Stimulated activated CD4-positive, alpha-beta T cell treated with anti-CD3 and anti-CD28 coated beads, Interleukin-12 subunit alpha, Interleukin-12 subunit beta, amount 100 ng/mL, for 4 hours (primary cell): ENCODE results near the gene IRF2.

Experiments used
- DNase-seq: peaks from one replicate; pipeline ENCODE4 v3.0.0-alpha.2; 2020

Gene IRF2

DNA sequence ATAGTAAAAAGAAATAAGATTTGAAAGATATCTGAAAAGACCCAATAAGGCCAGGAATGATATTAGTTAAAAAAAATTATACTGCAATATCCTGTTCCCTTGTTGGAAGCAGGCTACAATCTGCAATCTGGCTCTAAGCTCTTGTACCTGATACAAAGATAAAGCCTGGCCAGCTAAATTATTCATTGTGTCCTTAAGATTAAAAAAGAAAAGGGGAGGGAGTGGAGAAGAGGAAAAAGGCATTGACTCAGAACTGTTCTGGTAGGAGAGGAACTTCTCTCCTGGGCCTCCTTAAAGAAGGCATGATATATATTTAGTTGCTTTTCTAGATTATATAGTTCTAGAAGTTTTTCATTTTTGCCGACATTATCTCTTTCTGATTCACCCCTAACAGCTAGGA, 46.7 kb downstream of the IRF2 start:
- no peak for DNase-seq

DNA sequence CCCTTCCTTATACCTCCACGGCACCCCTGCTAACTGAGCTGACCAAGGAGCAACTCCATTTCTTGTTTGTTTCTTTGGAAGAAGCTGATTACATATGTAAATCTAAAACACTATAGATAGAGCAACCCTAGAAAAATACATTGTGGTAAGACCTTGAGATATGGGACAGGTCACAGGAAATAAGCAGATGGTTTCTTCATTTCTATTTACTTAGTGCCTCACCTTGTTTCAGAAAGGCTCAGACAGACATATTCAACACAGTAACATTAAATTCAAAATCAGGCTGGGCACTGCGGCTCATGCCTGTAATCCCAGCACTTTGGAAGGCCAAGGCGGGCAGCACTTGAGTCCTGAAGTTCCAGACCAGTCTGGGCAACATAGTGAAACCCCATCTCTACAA, 47.3 kb downstream of the IRF2 start:
- DNase-seq, result no peak

DNA sequence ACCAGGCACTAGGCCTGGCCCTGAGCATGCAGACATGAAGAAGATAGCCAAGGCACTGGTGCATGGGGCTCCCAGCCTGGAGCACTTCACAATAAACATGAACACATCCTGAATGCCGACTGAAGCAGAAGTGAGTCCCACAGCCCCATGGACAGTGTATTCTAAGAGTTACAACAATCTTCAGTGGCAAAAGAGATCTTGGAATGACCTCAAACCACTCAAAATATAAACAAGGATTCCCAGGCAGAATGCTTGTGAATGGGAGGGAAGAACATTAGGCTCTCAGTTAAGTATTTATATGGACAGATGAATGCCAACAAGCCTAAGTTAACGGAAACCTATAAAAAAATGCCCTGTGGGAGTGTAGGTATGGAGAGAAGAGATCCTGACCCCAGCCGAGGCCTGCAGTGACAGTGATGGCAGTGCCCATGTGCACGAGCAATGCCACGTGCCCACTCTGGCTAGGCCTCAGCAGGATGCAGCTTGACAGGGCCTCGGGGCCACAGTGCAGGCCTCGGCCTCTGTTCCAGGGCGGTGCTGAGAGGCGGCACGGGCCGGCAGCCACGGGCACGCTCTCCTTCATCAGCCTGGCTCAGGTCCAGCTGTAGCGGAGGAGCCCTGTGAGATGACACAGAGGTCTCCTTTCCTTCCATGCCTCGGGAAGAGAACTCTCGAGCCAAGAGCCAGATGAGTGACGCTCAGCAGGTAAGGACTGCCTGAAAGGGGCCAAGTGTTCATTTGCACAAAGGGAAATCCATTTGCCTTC, 49.2 kb downstream of the IRF2 start:
- no peak for DNase-seq

DNA sequence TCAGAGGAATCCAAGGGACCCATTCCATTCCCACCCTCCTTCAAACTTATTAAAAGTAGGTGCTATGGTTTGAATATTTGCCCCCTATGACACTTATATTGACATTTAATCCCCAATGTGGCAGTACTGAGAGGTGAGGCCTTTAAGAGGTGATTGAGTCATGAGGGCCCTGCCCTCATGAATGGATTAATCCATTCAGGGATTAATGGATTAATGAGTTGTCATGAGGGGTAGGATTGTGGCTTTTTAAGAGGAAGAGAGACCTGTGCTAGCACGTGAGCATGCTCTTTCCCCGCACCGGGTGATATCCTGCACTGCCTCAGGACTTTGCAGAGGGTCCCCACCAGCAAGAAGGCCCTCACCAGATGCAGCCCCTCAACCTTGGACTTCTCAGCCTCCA, 50.1 kb downstream of the IRF2 start:
- DNase-seq, result no peak

DNA sequence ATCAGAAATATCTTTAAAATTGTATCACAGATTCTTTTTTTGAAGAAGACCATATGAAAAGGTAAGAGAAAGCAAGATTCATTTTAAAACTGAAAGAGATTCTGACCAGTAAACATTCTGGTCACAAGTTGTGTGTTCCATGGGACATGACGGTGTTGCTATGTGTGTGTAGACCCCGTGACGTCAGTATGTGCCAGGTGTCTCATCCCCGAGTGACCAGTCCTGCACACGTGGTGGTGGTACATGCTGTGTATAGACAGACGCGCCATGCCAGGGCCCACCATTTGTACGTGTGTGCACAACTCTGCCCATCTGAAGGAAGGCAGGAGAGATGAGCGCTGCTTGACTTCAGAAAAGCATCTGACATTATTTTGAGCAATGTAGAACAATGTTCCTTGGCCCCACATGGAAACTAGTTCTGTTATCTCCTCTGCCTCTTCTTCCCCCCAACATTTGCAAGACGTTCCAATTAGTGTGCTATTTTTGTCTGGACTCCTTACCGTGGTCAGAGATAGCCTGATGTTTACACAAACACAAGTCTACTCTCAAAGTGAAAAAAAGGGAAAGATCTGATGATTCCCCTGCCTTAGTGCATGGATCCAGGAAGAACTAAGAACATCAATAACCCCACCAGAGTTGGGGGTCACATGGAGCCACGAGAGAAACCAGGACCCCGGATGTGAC, 51.2 kb downstream of the IRF2 start:
- DNase-seq, result no peak

DNA sequence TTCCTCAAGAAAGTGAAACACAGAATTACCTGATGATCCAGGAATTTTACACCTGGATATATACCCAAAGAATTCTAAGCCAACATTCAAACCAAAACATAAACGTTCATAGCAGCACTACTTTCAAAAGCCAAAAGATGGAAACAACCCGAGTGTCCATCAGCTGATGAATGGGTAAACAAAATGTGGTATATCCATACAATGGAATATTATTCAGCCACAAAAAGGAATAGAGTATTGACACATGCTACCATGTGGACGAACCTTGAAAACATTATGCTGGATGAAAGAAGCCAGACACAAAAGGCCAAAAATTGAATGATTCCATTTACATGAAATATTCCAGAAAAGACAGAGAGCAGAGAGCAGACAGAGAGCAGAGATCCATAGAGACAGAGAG, 52.0 kb downstream of the IRF2 start:
- no peak for DNase-seq

DNA sequence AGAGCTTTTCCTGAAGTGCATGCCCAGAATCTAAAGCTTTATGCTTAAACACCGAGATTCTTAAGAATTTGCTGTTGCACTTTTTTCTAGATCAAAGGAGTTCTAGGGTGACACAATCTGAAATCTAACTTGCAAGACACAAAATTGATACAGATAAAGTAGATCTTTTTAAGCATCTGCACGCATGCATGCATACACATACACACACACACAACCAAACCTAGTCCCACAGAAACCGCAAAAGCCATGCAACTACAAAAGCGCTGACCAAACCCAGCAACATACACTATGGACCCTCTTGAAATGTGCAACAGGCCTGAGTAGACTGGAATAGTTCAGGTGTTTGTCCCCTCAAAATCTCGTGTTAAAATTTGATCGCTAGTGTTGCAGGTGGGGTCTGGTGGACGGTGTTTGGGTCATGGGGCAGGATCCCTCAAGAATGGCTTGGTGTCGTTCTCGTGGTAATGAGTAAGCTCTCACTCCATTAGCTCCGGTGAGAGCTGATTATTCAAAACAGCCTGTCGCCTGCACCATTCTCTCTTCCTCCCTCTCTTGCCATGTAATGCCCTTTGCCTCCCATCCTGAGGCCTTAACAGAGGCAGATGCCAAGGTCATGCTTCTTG, 52.7 kb downstream of the IRF2 start:
- DNase-seq, result no peak

DNA sequence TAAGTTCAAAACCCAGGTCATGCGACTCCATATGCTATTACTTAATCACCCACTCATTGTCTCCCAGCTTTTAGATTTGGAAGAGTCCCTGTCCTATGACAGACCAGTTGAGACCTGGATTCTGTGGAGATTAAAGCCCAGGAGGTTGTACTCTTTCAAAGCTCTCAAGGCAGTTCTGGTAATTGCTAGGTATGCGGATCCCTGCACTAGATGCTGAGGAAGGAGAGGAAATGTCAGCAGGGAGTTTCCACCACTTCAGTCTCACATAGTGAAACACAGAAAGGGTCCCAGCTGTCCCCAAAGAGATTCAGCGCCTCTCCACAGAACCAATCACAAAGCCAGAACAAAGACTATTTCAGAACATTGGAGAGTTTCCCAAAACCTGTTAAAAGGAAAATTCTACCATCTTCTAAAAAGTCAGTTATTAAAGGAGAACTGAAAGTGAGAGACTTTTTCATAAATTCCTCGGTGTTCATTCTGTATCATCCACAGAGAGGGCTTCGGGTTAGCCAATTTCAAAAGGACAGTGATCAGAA, 53.4 kb downstream of the IRF2 start:
- DNase-seq, result no peak

DNA sequence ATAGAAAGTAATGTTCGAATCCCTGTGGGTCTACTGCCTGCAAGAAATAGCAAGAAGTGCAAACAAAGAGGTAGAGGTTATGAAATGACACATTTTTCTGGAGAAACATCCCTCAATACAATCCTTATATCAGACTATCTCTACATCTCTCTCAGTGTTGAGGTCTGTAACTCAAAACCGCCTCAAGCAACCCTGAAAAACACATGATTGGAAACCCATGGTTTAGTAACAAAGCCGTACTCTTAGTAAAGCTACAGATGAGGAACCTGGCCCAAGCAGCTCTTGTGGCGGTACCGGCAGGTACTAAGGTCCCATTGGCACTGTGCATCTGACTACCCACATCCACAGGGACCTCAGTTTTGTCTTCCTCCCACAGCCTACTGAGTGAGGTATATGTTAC, 53.9 kb downstream of the IRF2 start:
- no peak for DNase-seq

DNA sequence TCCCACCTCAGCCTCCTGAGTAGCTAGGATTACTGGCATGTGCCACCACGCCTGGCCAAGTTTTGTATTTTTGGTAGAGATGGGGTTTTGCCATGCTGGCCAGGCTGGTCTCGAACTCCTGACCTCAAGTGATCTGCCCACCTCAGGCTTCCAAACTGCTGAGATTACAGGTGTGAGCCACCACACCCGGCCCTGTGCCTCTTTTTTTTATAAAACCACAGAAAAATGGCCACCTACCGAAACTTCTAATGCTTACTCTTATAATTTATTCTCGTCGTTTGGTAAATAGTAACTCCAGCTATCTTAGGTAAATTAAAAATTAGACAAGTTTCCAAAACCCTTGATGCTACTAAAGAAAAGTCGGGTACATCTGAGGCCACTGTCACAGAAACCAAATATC, 54.4 kb downstream of the IRF2 start:
- DNase-seq, result no peak

DNA sequence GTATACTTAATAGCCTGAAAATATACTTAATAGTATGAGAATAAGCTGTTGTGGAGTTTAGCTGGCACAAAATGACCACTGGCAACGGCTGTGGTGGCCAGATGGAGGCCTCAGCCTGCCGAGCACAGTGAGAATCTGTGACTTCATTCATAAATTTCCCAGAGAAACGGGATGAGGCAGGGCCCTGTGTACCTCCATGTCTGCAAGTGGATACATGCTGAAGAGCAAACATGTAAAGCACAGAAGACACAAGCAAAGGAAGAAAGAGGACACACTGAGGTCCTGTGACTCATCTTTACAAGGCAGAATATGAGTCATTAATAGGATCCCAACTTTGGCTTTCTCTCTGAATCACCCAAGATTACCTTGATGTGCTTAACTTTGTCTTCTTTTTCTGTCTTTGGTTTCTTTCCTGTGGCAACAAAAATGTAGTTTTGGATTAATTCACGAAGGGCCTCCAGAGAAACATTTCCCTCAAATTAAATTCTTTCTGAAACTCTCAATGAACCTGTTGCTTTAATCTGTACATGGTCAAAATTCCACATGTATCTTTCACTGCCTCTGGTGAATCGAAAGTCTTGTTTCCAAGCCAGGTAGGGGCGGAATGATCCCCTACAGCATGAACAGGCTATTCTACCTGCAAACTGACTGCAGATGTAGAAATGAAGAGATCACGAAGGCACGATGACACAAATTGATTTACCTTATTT, 56.4 kb downstream of the IRF2 start:
- no peak for DNase-seq

DNA sequence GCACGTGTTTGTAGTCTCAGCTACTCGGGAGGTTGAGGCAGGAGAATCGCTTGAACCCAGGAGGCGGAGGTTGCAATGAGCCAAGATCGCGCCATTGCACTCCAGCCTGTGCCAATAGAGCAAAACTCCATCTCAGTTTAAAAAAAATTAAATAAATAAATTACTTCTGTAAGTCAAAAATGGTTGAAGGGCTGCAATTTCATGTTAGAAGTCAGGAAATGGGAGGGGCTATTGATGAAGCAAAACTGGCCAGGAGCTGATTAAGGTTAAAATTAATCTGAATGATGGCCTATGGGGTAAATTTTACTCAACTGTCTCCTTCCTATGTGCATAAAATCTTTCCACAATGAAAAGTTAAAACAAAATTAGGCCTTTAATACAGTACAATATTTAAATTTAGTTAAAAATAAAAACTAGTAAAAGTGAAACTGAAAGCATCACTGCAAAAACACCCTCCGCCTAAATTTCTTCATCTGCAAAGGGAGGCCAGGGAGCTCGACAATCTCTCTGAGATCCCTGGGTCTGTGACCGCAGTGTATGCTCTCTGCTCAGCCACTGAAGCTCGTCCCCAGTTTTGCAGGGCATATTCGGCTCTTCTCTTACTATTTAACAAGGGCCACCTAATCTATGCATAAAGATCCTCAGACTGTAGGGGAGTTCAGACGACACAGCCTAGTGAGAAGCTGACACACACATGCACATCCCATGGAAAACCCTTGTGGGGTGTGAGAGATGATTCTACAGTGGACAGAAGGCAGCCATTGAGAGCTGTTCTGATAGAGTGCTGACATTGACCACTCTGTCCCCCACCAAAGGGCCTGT, 57.2 kb downstream of the IRF2 start:
- no peak for DNase-seq

DNA sequence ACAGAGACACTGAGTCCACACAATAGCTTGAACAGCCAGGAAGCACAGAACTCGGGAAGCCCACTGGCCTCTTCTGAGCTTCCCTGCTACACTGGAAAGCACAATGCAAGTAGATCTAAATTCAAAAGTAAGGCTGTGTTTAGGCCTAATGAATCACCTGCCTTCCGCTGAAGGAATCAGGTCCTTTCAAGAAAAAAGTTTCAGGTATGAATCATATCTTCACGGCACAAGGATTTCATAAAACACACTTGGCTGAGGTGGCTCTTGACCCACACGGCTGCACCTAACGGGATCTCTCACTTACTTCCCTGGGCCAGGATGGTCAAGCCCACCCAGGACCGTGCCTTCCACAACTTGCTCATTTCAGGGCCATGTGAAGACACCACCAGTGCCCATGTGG, 59.3 kb downstream of the IRF2 start:
- no peak for DNase-seq

DNA sequence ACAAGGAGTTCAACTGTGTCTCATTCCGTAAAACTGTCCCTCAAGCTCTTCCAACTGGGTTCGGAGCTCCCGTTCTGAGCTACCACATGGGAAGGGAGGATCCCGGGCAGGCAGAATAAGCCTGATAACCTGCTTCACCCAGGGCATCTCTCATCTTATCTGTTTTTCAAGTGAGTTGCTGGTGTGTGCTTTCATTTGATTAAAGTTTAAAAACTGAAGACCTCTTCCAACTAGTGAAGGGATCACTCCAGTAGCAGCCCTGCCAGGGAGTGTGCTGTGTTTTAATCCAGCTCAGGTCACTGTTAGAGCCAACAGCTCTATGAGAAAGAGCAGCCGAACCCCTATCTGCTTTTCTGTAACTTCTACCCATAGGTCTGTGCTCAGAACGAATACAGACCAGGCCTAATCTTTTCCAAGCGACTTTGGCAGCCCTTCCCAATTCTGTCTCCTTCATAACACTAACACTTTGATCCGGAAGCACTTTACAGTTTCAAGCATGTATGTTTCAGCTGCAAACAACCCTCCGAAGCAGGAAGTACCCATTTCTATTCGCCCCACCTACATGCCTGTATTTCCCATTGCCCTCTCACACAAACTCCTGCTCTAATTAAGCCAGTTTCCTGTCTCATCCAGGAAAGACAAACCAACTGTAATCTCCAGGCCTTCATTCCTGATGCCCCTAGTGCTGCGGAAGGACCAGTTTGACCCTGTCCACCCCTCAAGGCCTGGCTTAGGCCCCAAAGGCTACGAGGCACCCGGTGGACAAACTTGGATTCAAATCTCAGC, 60.9 kb downstream of the IRF2 start:
- no peak for DNase-seq

DNA sequence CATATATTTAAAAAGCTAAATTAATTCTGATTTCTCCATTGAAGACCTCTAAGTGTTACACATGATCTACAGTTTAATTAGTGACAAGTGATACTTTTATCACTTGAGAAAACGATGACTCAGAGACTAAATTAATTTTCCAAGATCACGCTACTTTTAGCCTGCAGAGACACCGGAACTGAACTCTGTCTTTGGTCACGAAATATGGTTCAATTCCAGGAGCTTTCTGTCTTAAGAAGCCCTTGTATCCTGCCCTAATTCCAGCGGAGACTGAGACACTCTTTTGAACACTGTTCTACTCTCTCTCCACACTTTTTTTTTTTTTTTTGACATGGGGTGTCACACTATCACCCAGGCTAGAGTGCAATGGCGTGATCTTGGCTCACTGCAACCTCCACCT, 63.6 kb downstream of the IRF2 start:
- DNase-seq, result no peak

DNA sequence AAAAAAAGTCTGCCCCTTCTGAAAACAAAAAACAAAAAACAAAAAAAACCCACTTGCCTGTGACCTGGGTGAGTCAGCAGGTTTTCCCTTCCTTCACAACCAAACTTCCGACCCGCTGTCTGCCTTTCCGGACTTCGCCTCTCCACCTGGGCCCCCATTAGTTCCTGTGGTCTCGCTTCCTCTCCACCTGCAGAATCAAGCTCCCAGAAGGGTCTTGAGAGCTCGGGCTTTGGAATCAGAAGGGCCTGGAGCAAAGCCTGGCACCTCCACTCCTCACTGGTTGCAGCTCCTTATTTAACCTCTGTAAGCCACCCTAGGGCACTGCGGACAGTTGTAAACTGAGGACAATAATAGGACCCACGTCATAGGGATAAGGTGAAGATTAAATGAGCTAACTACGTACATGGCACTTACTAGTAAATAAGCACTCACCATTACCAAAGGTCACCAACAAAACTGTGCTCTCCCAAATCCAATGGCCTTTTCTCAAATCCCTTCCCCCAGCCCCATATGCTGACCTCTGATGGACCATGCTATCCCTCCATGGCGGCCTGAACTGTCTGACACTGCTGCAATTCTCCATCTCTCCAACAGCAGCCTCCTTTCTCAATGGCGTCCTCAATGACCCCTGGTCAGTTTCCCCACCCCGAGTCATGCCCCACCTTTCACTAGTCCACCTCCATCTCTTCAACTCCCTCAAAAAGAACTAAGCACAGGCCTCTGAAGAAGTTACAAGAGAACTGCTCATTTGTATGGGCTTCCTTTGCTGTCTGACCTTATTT, 64.2 kb downstream of the IRF2 start:
- DNase-seq, result no peak

DNA sequence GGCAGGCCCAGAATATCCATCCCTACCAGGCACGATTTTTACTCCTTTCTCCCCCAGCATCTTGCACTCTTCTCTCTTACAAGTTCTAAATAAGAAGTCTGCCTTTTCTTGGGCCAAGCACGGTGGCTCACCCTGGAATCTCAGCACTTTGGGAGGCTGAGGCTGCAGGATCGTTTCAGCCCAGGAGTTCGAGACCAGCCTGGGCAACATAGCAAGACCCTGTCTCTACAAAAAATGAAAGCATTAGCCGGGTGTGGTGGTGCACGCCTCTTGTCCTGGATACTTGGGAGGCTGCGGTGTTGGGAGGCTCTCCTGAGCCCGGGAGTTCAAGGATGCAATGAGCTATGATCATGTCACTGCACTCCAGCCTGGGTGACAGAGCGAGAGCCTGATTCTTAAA, 64.8 kb downstream of the IRF2 start:
- DNase-seq, result no peak

DNA sequence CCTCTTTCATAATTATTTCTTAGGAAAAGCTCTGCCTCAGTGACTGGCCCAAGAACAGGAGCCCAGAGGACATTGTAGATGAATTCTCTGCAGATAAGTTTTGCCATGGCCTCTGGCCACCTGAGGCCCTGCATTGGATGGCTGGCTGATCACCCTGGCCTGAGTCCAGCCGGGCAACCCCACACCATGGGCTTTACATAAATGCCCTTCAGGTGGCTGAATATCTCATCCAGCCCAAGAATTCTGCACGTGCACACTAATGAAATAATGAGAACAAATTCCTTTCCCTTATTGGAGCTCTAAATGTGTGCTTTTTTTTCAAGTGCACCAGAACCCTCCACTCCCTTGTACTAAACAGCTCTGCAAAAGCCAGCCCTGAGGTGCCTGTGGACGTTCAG, 65.7 kb downstream of the IRF2 start:
- no peak for DNase-seq

DNA sequence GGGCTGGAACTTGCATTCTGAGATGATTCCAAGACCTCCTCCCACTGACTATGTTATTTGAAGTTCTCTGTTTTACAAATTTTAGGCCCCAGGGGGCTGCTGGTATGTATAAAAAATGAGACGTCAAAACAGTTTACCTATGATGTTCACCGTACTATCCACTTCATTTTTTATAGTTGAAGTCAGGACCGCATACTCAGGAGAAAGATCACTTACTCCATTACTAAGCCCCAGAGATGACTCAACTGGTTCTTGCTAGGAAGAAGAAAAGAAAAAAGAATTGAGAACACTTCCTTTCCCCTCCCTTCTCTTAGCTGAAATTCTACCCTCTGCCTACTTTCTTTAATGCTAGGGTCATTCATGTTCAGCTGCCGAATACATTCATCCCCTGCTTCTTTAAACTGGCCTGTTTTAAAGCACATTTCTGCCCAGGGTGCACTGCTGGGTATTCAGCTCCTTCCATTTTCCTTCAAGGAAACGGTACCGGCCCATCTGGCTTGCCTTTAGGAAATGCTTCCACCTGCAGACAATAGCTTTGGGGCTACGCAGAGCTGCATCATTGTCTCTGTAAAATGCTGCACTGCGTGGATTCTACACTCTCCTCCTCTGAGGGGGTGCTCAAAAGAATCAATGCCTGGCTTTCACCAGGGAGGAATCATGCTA, 66.2 kb downstream of the IRF2 start:
- DNase-seq, result no peak

DNA sequence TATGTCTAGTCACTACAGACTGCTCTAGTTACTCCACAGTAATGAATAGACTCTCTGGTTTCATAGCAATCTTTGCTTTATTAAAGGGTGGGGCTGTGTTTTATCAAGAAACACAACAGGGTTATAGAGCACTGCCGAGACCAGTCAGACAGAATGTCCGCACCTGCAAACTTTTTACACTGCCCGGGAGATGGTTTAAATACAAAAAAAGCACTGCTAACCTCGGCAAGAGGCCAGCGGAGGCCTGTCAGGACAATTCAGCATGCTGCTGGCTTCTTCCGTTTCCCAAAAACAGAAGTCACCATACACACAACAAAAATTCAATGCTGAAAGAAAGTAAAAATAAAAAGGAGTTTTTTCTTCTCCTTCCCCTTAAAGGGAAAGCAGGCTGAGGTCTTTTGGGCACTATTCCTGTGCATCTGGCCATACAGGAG, 67.4 kb downstream of the IRF2 start:
- no peak for DNase-seq
